Endothelial cell of umbilical vein (primary cell): ENCODE measurements around the gene LAMB4. TPM values are rescaled to one million over a fixed set of nuclear protein-coding genes. Genes with fewer than 3 reads are reported as not detected.

Source experiments
- BruUV-seq: library from RNA; stranded (reverse); fragments of 400-500 nt; replicated peaks from 2 replicates; lab custom pipeline; 2021; lab: Mats Ljungman, UMichigan
- CTCF ChIA-PET: fragments of 300-600, 350-600 bp; sonication (Branson Sonifier 250); formaldehyde crosslinking; loops from one replicate; lab custom pipeline; 2021; ENCODE audit warnings: antibody characterized with exemption, inconsistent platforms; lab: Charles Lee
- POLR2A ChIA-PET: fragments of 300-600, 350-600 bp; sonication (Branson Sonifier 250); formaldehyde crosslinking; loops from one replicate; lab custom pipeline; 2021; ENCODE audit warnings: antibody characterized with exemption, inconsistent platforms; lab: Charles Lee
- DNase-seq: peaks from one replicate; pipeline ENCODE4 v3.0.0-alpha.2; 2011; ENCODE audit warnings: low read depth, low spot score
- FAIRE-seq: peaks from 2 replicates; lab custom pipeline; 2011; peaks lifted over from hg19 to GRCh38; lab: Jason Lieb, UNC
- H2AFZ ChIP-seq: 2 replicates; pipeline ENCODE4 v1.6.0; 2012; ENCODE audit warnings: low read depth, low read length, control low read depth, inconsistent platforms
- H3K27ac ChIP-seq: 2 replicates; pipeline ENCODE4 v1.5.1; 2011; ENCODE audit warnings: low read depth, mild to moderate bottlenecking, control low read depth, low read length, moderate library complexity; ENCODE audit not compliant: insufficient read depth
- H3K27me3 ChIP-seq, 2 experiments: 2 replicates each; pipeline versions ENCODE4 v1.6.0 to v1.6.1; 2011; ENCODE audit warnings: low read length in 2 of 2, mixed read lengths in 1 of 2; ENCODE audit not compliant: control insufficient read depth in 2 of 2, insufficient read depth in 2 of 2
- H3K36me3 ChIP-seq, 2 experiments: 2 replicates in 1 of 2; 3 replicates in 1 of 2; pipeline ENCODE4 v1.5.1; 2011; ENCODE audit warnings: low read length in 2 of 2, mild to moderate bottlenecking in 1 of 2, moderate library complexity in 1 of 2; ENCODE audit not compliant: control insufficient read depth in 2 of 2, insufficient read depth in 2 of 2; ENCODE audit errors: extremely low read depth in 1 of 2
- H3K4me1 ChIP-seq: 3 replicates; pipeline ENCODE4 v1.5.1; 2011; ENCODE audit warnings: mild to moderate bottlenecking, low read length; ENCODE audit not compliant: control insufficient read depth, insufficient read depth; ENCODE audit errors: extremely low read depth
- H3K4me2 ChIP-seq: 2 replicates; pipeline ENCODE4 v1.6.1; 2011; ENCODE audit warnings: low read length, control low read depth, mixed read lengths; ENCODE audit not compliant: insufficient read depth
- H3K4me3 ChIP-seq, 3 experiments: fragments of 200-600 bp in 1 of 3; sonication (generic), shearing (Covaris generic) in 1 of 3; replicated peaks in 1 of 3; 2 replicates each; pipeline ENCODE4 v1.5.1; 2011 to 2016; ENCODE audit warnings: control low read depth in 3 of 3, low read length in 3 of 3, mild to moderate bottlenecking in 2 of 3, inconsistent platforms in 1 of 3, low read depth in 1 of 3, moderate library complexity in 1 of 3; ENCODE audit not compliant: insufficient read depth in 1 of 3
- H3K79me2 ChIP-seq: 2 replicates; pipeline ENCODE4 v1.6.0; 2012; ENCODE audit warnings: low read length, inconsistent platforms; ENCODE audit not compliant: control insufficient read depth, insufficient read depth
- H3K9ac ChIP-seq: replicated peaks from 2 replicates; pipeline ENCODE3; 2011; ENCODE audit warnings: low read length, control low read depth; ENCODE audit not compliant: insufficient read depth; ENCODE audit errors: extremely low read depth
- H3K9me1 ChIP-seq: replicated peaks from 3 replicates; pipeline ENCODE4 v1.6.0; 2011; ENCODE audit warnings: mild to moderate bottlenecking, low read length; ENCODE audit not compliant: control insufficient read depth, insufficient read depth; ENCODE audit errors: extremely low read depth
- H3K9me3 ChIP-seq: replicated peaks from 2 replicates; pipeline ENCODE4 v1.5.1; 2012; ENCODE audit warnings: low read length, inconsistent platforms; ENCODE audit not compliant: control insufficient read depth, insufficient read depth
- H4K20me1 ChIP-seq: replicated peaks from 2 replicates; pipeline ENCODE3; 2011; ENCODE audit warnings: mild to moderate bottlenecking, low read length; ENCODE audit not compliant: control insufficient read depth, insufficient read depth; ENCODE audit errors: extremely low read depth
- CTCF ChIP-seq, 2 donors: IDR thresholded peaks; 1 replicate in 1 of 2; 2 replicates in 1 of 2; pipeline ENCODE4 v1.5.1; 2011; ENCODE audit warnings: low read length in 2 of 2, mild to moderate bottlenecking in 2 of 2, moderate library complexity in 2 of 2, control low read depth in 1 of 2, inconsistent platforms in 1 of 2, low read depth in 1 of 2; ENCODE audit not compliant: insufficient read depth in 1 of 2; ENCODE audit errors: extremely low read depth in 1 of 2
- EZH2 ChIP-seq: IDR thresholded peaks from 2 replicates; pipeline ENCODE4 v1.6.1; 2012; ENCODE audit warnings: borderline replicate concordance, low read depth, mild to moderate bottlenecking, moderate library complexity, low read length, inconsistent platforms; ENCODE audit not compliant: severe bottlenecking
- GATA2 ChIP-seq: IDR thresholded peaks from 2 replicates; pipeline ENCODE4 v1.7.0; 2011; ENCODE audit warnings: low read depth, mild to moderate bottlenecking, moderate library complexity, mixed read lengths, low read length; ENCODE audit not compliant: insufficient read length, insufficient read depth
- JUN ChIP-seq: IDR thresholded peaks from 2 replicates; pipeline ENCODE4 v1.6.1; 2011; ENCODE audit warnings: borderline replicate concordance, low read depth; ENCODE audit not compliant: insufficient read length, insufficient read depth
- MYC ChIP-seq: IDR thresholded peaks from one replicate; pipeline ENCODE4 v1.6.1; 2011; ENCODE audit warnings: mild to moderate bottlenecking, low read depth, low read length
- POLR2A ChIP-seq: IDR thresholded peaks from 2 replicates; pipeline ENCODE4 v1.6.1; 2012; ENCODE audit warnings: low read depth, mild to moderate bottlenecking, control low read depth, low read length
- POLR2AphosphoS5 ChIP-seq: IDR thresholded peaks from 2 replicates; pipeline ENCODE4 v1.6.1; 2012; ENCODE audit warnings: low read depth, mild to moderate bottlenecking, control low read depth, low read length, moderate library complexity; ENCODE audit not compliant: insufficient read depth
- dilution Hi-C: fragments of 300-500 bp; cut with MboI; formaldehyde crosslinking; loops from one replicate; pipeline ENCODE4 v1.15.0; 2019; ENCODE audit warnings: low sequenced_read_pairs; ENCODE audit not compliant: extremely low pct_ligation_motif_present
- intact Hi-C: fragments of 100-400 bp; cut with micrococcal nuclease; formaldehyde crosslinking; loops from one replicate; pipeline ENCODE4 v1.10.0; 2022
- polyA plus RNA-seq, 4 experiments: library from polyadenylated mRNA; depleted of rRNA in 3 of 4; stranded (reverse) in 3 of 4; unstranded in 1 of 4; fragments of >200 nt; gene quantifications; 2 replicates each; pipeline versions ENCODE4 v1.2.1 to v1.2.3, GENCODE V29; 2011 to 2012; ENCODE audit warnings: missing spikeins in 1 of 4
- total RNA-seq: library from RNA; stranded (reverse); gene quantifications from 2 replicates; pipeline ENCODE4 v1.2.3, GENCODE V29; 2021

The LAMB4 gene
- total and polyA plus RNA-seq, 2 donors (not counting 3 experiments of a cell fraction or from before 2014, with no cell fraction given) = 0.15 to 0.20 TPM

GRCh38 chr7:108046952-108047506 lies 83.1 kb downstream of the LAMB4 start:
- BruUV-seq = no TSS peak
- Histone ChIP-seq H3K4me2 (no peak overlapping the region), H3K4me1 (peaks cover 7% of the 10 kb centered on the region), H3K79me2 (no peaks in the 10 kb centered on the region), H2AFZ (no peak overlapping the region), H3K9me3 (no peaks in the 10 kb centered on the region), H3K27me3 (no peaks in the 10 kb centered on the region), H3K4me3 (no peak overlapping the region), H3K9me1 (no peaks in the 10 kb centered on the region), H3K36me3 (no peaks in the 10 kb centered on the region), H3K9ac (no peak overlapping the region), H4K20me1 (no peaks in the 10 kb centered on the region), H3K27ac (no peak overlapping the region)
- TF ChIP-seq MYC (no peak), EZH2 (no peak), POLR2AphosphoS5 (no peak), CTCF (IDR thresholded peaks at IDR 0.05; ENCODE audit: extremely low read depth in 1 of 2, insufficient read depth in 1 of 2, low read depth in 1 of 2, low read length in 2 of 2) (no peak), JUN (no peak), GATA2 (no peak), POLR2A (no peak)
- DNase-seq = no peak
- intact Hi-C loops (no loop called here), dilution Hi-C loops (no loop called here)
- ChIA-PET POLR2A (no interaction called here), CTCF (no interaction called here)
- FAIRE-seq = no peak
